CD4-positive, alpha-beta T cell treated with Interleukin-10 for 1 hour (primary cell): ENCODE measurements around the gene ZBTB44.
"Not testable (repeated sequence)": the region's sequence is repeated elsewhere in the genome, so short reads cannot be mapped to it uniquely, and the experiment has no call there.

Experiments
- DNase-seq: peaks from one replicate; pipeline ENCODE4 v3.0.0-alpha.2; 2020

ZBTB44 gene

GRCh38 chr11:130314750-130315285 is at the start of gene ZBTB44:
ZBTB44 (minus strand) TSS chr11:130314917; CDS start chr11:130261873, 53,044 bp downstream.
- peak; percentile 93 for DNase-seq

GRCh38 chr11:130359419-130359818 is 44.7 kb upstream of the ZBTB44 start:
- no peak for DNase-seq

DNA sequence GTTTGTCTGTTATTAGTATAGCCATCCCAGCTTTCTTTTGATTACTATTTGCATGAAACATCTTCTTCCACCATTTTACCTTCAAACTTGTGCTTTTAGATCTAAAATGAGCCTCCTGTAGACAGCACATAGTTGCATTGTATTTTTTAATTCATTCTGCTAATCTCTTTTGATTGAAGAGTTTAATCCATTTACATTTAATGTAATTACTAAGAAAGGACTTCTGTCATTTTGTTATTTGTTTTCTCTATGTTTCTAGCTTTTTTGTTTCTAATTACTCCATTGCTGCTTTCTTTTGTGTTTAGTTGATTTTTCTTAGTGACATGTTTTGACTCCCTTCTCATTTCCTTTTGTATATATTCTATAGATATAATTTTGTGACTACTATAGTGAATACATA is 43.7 kb upstream of the ZBTB44 start:
- DNase-seq: no peak

GRCh38 chr11:130347261-130347660 is 32.5 kb upstream of the ZBTB44 start:
- DNase-seq: no peak

- DNase-seq: no peak
These were observed 30.1 kb upstream of the ZBTB44 start for GRCh38 chr11:130344841-130345240.

- DNase-seq: peak; percentile 36
These were observed 26.1 kb upstream of the ZBTB44 start for GRCh38 chr11:130340671-130341319.

DNA sequence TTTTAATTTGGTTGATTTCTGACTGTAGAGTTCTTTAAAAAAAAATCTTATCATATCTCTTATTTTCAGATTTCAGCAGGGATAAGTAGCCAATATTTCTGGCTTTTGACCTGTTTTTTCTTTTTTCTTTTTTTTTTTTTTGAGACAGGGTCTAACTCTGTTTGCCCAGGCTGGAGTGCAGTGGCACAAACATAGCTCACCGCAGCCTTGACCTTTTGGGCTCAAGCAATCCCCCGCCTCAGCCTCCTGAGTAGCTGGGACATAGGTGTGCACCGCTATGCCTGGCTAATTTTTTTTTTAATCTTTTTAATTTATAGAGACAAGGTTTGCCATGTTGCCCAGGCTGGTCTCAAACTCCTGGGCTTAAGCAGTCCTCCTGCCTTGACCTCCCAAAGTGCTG is 23.9 kb upstream of the ZBTB44 start:
- DNase-seq: no peak

GRCh38 chr11:130337281-130338089 is 22.8 kb upstream of the ZBTB44 start:
- no peak for DNase-seq

DNA sequence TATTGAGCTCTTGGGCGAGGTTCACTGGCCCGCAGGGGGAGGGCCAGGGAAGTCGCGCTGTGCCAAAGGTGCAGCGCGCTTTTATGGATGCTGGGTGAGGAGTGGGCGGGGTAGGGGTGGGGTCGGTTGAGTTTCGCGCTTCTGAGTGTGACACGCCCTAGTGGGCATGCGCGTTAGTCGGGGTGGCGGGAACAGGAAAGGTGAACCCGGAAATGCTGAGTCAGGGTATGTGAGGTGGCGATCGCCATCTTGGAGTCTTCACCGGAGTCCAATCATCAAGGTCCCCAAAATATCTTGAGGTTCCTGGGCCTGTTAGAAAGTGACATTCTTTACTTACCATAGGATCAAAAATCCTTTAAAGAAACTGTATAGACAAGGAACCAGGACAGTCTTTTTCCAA is 16.7 kb upstream of the ZBTB44 start:
- not testable (repeated sequence) for DNase-seq

DNA sequence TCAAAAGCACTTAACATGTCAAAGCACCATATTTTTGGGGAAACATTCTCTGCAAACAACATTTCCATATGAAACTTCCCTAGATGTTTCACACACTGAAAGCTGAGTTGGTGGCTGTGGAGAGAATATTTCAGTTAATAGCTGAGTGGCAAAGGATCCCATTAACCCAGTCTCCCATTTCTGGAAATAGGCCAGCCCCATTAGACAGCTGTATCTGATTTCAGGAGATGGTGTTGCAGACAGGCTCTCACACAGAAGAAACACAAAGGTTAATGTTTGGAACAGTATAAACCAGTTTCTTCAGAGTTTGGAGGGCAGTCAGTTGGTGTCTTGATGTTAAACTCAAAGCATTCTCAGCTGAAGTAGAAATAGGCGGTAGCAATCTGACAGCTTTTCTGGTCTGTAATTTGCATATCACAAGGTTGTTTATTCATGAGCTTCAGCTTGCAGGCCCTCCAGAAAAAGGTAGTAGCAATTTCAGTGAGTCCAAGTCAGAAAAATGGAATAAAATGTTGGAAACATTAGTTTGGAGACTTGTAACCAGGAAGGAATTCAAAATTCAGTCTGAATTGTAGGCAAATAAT is 15.5 kb upstream of the ZBTB44 start:
- DNase-seq: no peak

DNA sequence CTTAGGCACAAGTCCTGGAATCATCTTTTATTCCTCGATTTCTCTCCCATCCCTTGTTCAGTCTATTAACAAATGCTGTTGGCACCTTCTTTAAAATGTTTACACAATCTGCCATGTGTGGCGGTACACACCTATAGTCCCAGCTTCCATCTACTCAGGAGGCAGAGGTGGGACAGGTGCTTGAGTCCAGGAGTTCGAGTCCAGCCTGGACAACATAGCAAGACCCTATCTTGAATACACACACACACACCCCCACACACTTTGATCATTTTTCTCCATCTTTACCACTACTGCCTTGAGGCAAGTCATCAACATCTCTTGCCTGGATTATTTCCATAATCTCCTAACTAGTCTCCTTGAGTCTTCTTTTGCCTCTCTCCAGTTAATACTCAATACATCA is 13.7 kb upstream of the ZBTB44 start:
- no peak for DNase-seq

DNA sequence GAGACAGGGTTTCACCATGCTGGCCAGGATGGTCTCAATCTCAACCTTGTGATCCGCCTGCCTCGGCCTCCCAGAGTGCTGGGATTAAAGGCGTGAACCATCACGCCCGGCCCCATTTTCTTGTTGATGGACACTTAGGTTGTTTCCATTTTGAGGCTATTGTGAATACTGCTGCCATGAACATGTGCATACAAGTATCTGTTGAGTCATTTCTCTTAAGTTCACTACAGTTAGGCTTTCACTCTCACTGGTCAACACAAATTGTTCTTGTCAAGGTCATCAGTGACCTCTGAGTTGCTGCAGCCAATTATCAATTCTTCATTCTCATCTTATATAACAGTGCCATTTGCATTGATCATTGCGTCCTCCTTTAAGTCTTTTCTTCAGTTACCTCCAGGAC is 13.0 kb upstream of the ZBTB44 start:
- no peak for DNase-seq

- no peak for DNase-seq
These were observed 11.0 kb upstream of the ZBTB44 start for GRCh38 chr11:130325691-130326090.

DNA sequence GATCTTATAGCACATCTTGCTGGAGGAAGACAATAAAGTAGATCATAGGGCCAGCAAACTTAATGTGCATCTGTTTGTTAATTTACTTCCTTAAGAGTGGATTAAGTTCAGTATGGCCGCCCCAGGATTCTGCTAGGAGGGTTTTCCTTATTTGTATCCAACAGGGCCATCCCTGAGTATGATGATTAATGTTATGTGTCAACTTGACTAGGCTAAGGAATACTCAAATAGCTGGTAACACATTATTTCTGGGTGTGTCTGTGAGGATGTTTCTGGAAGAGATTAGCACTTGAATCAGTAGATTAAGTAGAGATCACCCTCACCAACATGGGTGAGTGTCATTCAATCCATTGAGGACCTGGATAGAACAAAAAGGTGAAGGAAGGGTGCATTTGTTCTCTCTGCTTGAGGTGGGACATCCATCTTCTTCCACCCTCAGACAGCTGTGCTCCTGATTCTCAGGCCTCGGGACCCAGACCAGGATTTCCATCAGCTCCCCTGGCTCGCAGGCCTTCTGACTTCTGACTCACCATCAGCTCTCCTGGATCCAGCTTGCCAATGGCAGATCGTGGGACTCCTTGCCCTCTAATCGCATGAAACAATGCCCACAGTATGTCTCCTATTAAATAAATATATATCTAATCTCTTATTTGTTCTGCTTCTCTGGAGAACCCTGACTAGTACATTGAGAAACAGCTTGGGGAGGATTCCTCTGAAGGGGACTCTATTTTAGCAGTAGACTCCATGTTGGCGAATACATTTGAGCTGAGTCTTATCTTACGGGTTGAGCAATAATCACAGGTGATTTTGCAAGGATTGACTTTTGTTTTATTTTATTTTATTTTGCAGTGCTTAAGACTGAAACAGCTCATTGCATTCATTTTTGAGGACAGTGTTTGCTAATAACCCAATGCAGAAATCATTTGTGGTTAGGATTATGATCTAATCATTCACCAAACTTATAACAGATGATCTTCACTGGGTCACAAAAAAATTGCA is 9.0 kb upstream of the ZBTB44 start:
- DNase-seq: no peak

DNA sequence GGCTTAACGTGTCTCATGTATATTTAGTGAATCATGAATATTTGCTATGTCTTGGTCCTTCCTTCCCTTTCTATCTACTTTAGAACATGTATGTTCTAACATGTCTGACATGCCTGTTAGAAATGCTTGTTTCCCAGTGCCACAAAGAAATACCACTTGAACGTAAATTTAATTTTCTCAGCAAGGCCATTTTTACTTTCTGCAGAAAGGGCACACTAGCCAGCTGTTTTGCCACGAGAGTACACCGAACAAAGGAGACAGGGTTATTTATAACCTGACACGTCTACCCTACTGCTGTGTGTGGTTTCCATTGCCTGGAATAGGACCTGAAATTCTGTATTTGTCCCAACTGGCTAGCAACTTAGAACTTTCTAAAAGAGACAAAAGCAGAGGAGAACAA is 7.4 kb upstream of the ZBTB44 start:
- no peak for DNase-seq

DNA sequence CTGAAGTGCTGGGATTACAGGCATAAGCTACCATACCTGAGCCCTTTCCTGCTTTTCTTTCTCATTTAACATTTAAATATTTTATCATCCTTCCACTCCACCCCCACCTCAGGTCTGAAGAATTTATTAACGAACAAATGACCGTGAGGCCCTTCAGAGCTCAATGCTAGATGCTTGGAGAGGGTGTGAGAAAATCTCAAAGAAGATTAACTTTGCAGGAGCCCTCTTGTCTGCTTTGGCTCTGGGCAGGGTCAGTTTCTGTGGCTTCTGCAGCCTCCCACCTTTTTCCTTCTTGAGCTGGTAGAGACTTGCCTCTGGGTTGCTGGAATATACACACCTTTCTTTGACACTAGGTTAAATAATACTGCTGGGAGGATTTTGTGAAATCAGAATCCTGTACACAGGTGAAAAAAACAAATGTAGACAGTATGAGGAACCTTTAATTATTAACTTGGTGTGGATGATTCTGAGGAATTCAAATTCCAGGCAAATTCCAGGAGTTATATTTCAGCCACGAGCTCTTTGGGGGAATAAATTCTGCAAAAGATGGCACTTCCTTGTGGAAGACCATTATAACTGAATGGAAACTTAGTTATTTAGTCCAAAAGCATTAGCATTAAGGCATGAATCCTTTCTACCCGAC is 3.4 kb upstream of the ZBTB44 start:
- DNase-seq: no peak

GRCh38 chr11:130315354-130315970 is 745 bp upstream of the ZBTB44 start:
- peak; percentile 57 for DNase-seq

DNA sequence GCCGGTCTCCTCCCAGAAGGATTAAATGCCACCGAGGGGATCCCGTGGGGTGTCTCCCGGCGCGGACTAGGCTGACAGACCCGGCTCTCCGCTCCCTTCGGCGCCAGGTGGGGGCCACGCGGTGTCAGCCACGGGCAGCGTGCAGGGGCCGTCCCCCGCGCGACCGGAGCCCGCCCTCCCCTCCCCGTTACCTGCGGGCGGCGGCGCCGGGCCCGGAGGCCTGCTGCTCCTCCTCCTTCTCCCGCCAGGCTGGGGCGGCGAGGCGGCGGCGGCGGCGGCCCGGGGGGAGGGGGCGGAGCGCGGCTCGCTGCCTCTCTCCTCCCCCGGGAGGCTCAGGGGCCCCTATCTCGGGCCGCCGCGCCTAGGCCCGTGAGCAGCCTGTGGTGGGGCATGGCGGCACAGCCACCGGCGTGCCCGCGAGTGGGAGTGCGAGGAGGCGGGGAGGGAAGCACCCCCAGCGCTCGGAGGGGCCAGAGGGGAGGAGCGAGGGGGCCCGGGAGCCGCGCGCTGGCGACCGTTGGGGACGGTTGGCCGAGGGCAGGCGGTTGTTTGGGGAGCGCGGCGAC is 450 bp downstream of the ZBTB44 start:
- peak; percentile 77 for DNase-seq

- no peak for DNase-seq
These were observed 1.1 kb downstream of the ZBTB44 start for GRCh38 chr11:130313383-130314183.

DNA sequence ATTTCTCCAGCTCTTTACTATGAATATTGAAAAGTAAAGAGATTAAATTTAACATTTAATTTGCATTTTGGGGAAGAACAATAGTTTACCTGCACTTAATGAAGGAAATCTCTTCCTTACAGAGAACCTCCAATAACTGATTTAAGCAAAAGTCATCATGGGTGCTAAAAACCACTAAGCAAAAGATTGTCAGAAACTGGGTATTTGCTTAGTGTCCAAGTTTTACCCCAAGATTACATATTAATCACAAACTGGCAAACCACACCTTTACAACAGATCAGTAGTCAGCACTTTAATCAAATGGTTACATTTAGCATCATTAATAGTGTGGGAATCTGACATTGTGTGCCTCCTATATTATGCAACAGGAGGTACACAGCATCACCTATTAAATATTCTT is 2.7 kb downstream of the ZBTB44 start:
- no peak for DNase-seq
